ENCODE results near the gene PMFBP1.

DNA sequence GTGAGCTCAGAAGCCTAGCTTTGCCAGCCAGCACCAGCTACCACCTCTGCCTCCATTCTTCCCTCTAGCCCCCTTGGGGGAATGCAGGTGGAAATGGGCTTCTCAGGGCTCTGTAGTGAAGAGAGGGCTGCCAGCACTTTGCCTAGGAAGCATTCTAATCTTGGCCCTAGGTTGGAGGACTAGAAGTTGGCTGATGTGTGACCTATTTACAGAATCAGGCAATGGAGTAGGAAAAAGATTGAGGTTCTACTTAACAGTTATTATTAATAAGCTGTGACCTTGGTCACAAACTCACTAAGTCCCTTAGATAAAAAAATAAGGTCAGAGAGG is 58.4 kb downstream of the PMFBP1 start:
- TF ChIP-seq EZH2phosphoT487 (IDR thresholded peaks at IDR 0.05; ENCODE audit: unreplicated experiment) (no peak), EZH2 (IDR thresholded peaks at IDR 0.05; ENCODE audit: low read depth, unreplicated experiment) (no peak), POLR2AphosphoS5 (IDR thresholded peaks at IDR 0.05; ENCODE audit: low read depth) (no peak), JUNB (IDR thresholded peaks at IDR 0.05; ENCODE audit: unreplicated experiment) (no peak), ZNF331 (CRISPR knock-in tag; IDR thresholded peaks at IDR 0.05; ENCODE audit: low read depth) (no peak)
- TF ChIP-seq, protein P1, sequence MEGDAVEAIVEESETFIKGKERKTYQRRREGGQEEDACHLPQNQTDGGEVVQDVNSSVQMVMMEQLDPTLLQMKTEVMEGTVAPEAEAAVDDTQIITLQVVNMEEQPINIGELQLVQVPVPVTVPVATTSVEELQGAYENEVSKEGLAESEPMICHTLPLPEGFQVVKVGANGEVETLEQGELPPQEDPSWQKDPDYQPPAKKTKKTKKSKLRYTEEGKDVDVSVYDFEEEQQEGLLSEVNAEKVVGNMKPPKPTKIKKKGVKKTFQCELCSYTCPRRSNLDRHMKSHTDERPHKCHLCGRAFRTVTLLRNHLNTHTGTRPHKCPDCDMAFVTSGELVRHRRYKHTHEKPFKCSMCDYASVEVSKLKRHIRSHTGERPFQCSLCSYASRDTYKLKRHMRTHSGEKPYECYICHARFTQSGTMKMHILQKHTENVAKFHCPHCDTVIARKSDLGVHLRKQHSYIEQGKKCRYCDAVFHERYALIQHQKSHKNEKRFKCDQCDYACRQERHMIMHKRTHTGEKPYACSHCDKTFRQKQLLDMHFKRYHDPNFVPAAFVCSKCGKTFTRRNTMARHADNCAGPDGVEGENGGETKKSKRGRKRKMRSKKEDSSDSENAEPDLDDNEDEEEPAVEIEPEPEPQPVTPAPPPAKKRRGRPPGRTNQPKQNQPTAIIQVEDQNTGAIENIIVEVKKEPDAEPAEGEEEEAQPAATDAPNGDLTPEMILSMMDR (conservative IDR thresholded peaks at IDR 0.05; ENCODE audit: low read depth in 2 of 2): no peak
